ENCODE results near the gene PSMG2. TPM values are rescaled to one million over a fixed set of nuclear protein-coding genes. Genes with fewer than 3 reads are reported as not detected.

PSMG2 gene
- total RNA-seq, 1 experiment from 2014 or later: 84.3 TPM

DNA sequence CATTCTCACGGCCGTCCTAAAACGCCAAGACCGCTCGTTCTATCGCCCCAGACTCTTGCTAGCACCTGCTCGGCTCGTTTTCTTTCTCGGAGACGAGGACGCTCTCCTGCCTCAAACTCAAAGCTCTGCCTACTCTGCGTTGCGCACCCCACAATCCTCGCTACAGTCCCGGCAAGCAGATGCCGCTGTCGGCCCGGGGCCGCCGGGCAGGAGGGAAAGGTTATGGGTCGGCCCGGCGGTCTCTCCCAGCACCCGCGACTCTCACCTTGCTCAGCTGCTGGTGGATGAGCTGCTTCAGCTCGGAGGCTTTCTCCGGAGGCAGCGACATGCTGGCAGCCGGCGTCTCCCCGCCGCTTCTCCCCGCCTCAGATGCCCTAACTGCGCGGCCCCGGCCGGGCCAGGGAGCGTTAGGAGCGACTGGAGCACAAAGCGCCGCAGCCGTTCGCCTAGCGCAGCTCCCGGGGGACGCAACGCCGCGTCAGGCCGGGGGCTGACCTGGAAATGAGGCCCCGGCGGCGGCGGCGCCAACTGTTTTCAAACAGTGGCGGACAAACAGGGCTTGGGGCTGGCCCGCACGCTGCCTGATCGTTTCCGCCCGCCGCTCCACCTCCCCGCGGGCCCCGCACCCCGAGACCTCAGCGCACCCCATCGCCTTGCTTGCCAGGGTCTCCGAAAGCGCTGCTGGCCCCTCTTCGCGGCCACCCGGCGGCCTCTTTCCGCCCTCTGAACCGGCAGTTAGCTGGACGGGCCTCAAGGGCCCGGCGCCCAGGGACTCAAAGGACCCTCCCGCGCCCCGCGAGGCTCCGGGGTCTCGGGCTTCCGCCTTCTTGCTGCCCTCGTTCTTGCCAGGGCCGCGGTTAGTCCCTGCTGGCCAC is at the start of gene PSMG2, which contains the start of gene CEP76 (continued):
- TF ChIP-seq, protein P1, sequence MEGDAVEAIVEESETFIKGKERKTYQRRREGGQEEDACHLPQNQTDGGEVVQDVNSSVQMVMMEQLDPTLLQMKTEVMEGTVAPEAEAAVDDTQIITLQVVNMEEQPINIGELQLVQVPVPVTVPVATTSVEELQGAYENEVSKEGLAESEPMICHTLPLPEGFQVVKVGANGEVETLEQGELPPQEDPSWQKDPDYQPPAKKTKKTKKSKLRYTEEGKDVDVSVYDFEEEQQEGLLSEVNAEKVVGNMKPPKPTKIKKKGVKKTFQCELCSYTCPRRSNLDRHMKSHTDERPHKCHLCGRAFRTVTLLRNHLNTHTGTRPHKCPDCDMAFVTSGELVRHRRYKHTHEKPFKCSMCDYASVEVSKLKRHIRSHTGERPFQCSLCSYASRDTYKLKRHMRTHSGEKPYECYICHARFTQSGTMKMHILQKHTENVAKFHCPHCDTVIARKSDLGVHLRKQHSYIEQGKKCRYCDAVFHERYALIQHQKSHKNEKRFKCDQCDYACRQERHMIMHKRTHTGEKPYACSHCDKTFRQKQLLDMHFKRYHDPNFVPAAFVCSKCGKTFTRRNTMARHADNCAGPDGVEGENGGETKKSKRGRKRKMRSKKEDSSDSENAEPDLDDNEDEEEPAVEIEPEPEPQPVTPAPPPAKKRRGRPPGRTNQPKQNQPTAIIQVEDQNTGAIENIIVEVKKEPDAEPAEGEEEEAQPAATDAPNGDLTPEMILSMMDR (IDR thresholded peaks at IDR 0.05 in 2 of 3, conservative IDR thresholded peaks at IDR 0.05 in 1 of 3; ENCODE audit: borderline replicate concordance in 1 of 3, insufficient read depth in 1 of 3, low read depth in 2 of 3, low read length in 2 of 3): no peak
- TF ChIP-seq ATF3 (IDR thresholded peaks at IDR 0.05): no peak
- no peak for TF ChIP-seq EZH2phosphoT487 (IDR thresholded peaks at IDR 0.05; ENCODE audit: borderline replicate concordance)
- peak; percentile 82 for TF ChIP-seq ZFX (IDR thresholded peaks at IDR 0.05)
- TF ChIP-seq ELF1 (IDR thresholded peaks at IDR 0.05; ENCODE audit: borderline replicate concordance, low read depth): peak; percentile 80
- no peak for TF ChIP-seq RAD21 (IDR thresholded peaks at IDR 0.05; ENCODE audit: low read depth)
- peak; percentile 13; the same call in 1 of the 2 replicates for TF ChIP-seq JUND (IDR thresholded peaks at IDR 0.05)

DNA sequence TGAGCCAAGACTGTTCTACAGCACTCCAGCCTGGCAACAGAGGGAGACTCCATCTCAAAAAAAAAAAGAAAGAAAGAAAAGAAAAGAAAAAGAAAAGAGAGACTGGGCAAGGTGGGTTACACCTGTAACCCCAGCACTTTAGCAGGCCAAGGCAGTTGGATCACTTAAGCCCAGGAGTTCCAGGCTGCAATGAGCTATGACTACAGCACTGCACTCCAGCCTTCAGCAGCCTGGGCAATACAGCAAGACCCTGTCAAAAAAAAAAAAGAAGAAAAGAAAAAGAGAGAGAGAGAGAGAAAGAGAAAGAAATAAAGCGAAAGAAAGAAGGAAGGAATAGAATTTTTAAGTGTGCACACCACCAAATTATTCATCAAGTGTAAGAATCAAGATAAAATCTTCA is 47.9 kb upstream of the PSMG2 start:
- ATAC-seq (no peak), DNase-seq (ENCODE audit: low read depth, low spot score) (no peak)
- H3K4me3 ChIP-seq (replicated peaks in 1 of 2; ENCODE audit: low read depth in 1 of 2, low read length in 2 of 2): no peak overlapping the region
- H4K20me1 ChIP-seq (ENCODE audit: insufficient read depth): 0 out of 2 replicates have a peak, but pooled peaks cover 3% of the 10 kb centered on the region
- H2AFZ ChIP-seq (ENCODE audit: low read depth, low read length, poor library complexity, severe bottlenecking): no peak overlapping the region
- H3K4me2 ChIP-seq (ENCODE audit: low read length): no peak overlapping the region
- intact Hi-C loops (cut with micrococcal nuclease): no loop called here
- H3K4me1 ChIP-seq (ENCODE audit: control insufficient read depth in 1 of 2, insufficient read depth in 2 of 2, low read length in 2 of 2): peaks cover 12 to 30% of the 10 kb centered on the region in 2 experiments
- H3K9ac ChIP-seq (ENCODE audit: low read length): no peak overlapping the region
- POLR2A ChIA-PET: interaction anchor here (0.8 kb wide), 1 partner anchor 253 kb away, joined by 3 read pairs; no protein-coding TSS in a partner anchor
- RAD21 ChIA-PET (ENCODE audit: low non-redundant PET in 1 of 2, low total read pairs in 2 of 2, uncharacterized antibody in 2 of 2, unreplicated experiment in 2 of 2): no interaction called here
- no peaks in the 10 kb centered on the region for H3K27me3 ChIP-seq (ENCODE audit: insufficient read depth, low read length)
- H3K9me2 ChIP-seq (ENCODE audit: insufficient read depth): no peaks in the 10 kb centered on the region
- H3K36me3 ChIP-seq (ENCODE audit: control insufficient read depth in 1 of 2, insufficient read depth in 2 of 2, low read length in 2 of 2): no peaks in the 10 kb centered on the region
- H3K9me3 ChIP-seq (ENCODE audit: control insufficient read depth in 1 of 2, insufficient read depth in 1 of 2, low read depth in 1 of 2, low read length in 2 of 2): no peaks in the 10 kb centered on the region
- no peak overlapping the region for H3K27ac ChIP-seq (ENCODE audit: low read depth, low read length)
- BruUV-seq (replicated peaks): no TSS peak
- CTCF ChIA-PET: interaction anchor here (1.0 kb wide), 1 partner anchor 264 kb away, joined by 3 read pairs; no protein-coding TSS in a partner anchor
- H3K79me2 ChIP-seq (ENCODE audit: insufficient read depth, low read length): peaks cover 53% of the 10 kb centered on the region
- no peak for TF ChIP-seq ZNF274 (IDR thresholded peaks at IDR 0.05; ENCODE audit: low read depth, low read length)
- TF ChIP-seq EGR1 (IDR thresholded peaks at IDR 0.05; ENCODE audit: low read depth): no peak
- TF ChIP-seq ZBTB33 (IDR thresholded peaks at IDR 0.05; ENCODE audit: extremely low read depth, insufficient replicate concordance, low read length): no peak
- no peak for TF ChIP-seq EZH2 (IDR thresholded peaks at IDR 0.05)
- no peak for TF ChIP-seq YY1 (IDR thresholded peaks at IDR 0.05; ENCODE audit: extremely low read depth, insufficient replicate concordance, low read depth, low read length)
- no peak for TF ChIP-seq FOSL1 (IDR thresholded peaks at IDR 0.05; ENCODE audit: low read depth)
- no peak for TF ChIP-seq ELF1 (IDR thresholded peaks at IDR 0.05; ENCODE audit: borderline replicate concordance, low read depth)
- TF ChIP-seq JUND (IDR thresholded peaks at IDR 0.05): no peak
- no peak for TF ChIP-seq POLR2AphosphoS5 (IDR thresholded peaks at IDR 0.05; ENCODE audit: low read depth, low read length)
- TF ChIP-seq CEBPB (IDR thresholded peaks at IDR 0.05; ENCODE audit: low read depth): no peak
- no peak for TF ChIP-seq TCF7L2 (IDR thresholded peaks at IDR 0.05; ENCODE audit: borderline replicate concordance, extremely low read depth, insufficient read depth, insufficient read length)
- TF ChIP-seq, protein P1 (IDR thresholded peaks at IDR 0.05 in 2 of 3, conservative IDR thresholded peaks at IDR 0.05 in 1 of 3; ENCODE audit: borderline replicate concordance in 1 of 3, insufficient read depth in 1 of 3, low read depth in 2 of 3, low read length in 2 of 3): no peak
- no peak for TF ChIP-seq SRF (IDR thresholded peaks at IDR 0.05; ENCODE audit: low read depth)
